PC-3 (cell line): ENCODE data around the gene RPL36A. TPM values are rescaled to one million over a fixed set of nuclear protein-coding genes. Genes with fewer than 3 reads are reported as not detected.

ENCODE experiments used
- ATAC-seq: fragments of 200-7000 bp; cut with Tn5 transposase; 2 replicates; pipeline ENCODE4 v1.9.1; 2020; ENCODE audit warnings: mild to moderate bottlenecking, moderate library complexity
- BruUV-seq: library from RNA; stranded (reverse); fragments of 400-500 nt; replicated peaks from 2 replicates; lab custom pipeline; 2021; lab: Mats Ljungman, UMichigan
- CTCF ChIA-PET: fragments of 300-600 bp; sonication (Branson Sonifier 250); formaldehyde crosslinking; loops from one replicate; lab custom pipeline; 2022; ENCODE audit warnings: antibody characterized with exemption; lab: Charles Lee
- POLR2A ChIA-PET: fragments of 300-600 bp; sonication (Branson Sonifier 250); formaldehyde crosslinking; loops from one replicate; lab custom pipeline; 2022; ENCODE audit warnings: antibody characterized with exemption; ENCODE audit not compliant: unreplicated experiment; lab: Charles Lee
- DNase-seq: peaks from one replicate; pipeline ENCODE4 v3.0.0-alpha.2; 2015
- H2AFZ ChIP-seq: fragments of 300-600 bp; sonication (generic); 2 replicates; pipeline ENCODE4 v1.6.0; 2016; ENCODE audit warnings: antibody characterized with exemption, low read length
- H3F3A ChIP-seq: fragments of 300-600 bp; sonication (generic); one replicate; pipeline ENCODE4 v1.6.0; 2017; ENCODE audit warnings: antibody characterized with exemption, low read length, control low read depth, mild to moderate bottlenecking; ENCODE audit not compliant: unreplicated experiment
- H3K27ac ChIP-seq: fragments of 300-600 bp; sonication (generic); 2 replicates; pipeline ENCODE4 v1.5.1; 2016; ENCODE audit warnings: mild to moderate bottlenecking, low read length
- H3K27me3 ChIP-seq: fragments of 300-600 bp; sonication (generic); 2 replicates; pipeline ENCODE4 v1.6.1; 2016; ENCODE audit warnings: low read length, mixed read lengths
- H3K36me3 ChIP-seq: fragments of 300-600 bp; sonication (generic); 2 replicates; pipeline ENCODE4 v1.6.1; 2016; ENCODE audit warnings: low read depth, mixed run types, low read length, mixed read lengths
- H3K4me1 ChIP-seq: fragments of 300-600 bp; sonication (generic); 2 replicates; pipeline ENCODE4 v1.5.1; 2016; ENCODE audit warnings: low read length; ENCODE audit not compliant: insufficient read depth
- H3K4me2 ChIP-seq: fragments of 300-600 bp; sonication (generic); 2 replicates; pipeline ENCODE4 v1.6.0; 2016; ENCODE audit warnings: low read length
- H3K4me3 ChIP-seq: fragments of 300-600 bp; sonication (generic); 2 replicates; pipeline ENCODE4 v1.5.1; 2016; ENCODE audit warnings: mild to moderate bottlenecking, low read length, mixed read lengths
- H3K79me2 ChIP-seq: fragments of 300-600 bp; sonication (generic); 2 replicates; pipeline ENCODE4 v1.6.1; 2017; ENCODE audit warnings: low read length, mixed read lengths
- H3K9ac ChIP-seq: fragments of 300-600 bp; sonication (generic); 2 replicates; pipeline ENCODE4 v1.6.0; 2016; ENCODE audit warnings: mild to moderate bottlenecking, low read length
- H3K9me2 ChIP-seq: fragments of 300-600 bp; sonication (generic); replicated peaks from 2 replicates; pipeline ENCODE4 v1.6.1; 2016; ENCODE audit warnings: mixed run types, low read length, mixed read lengths
- H3K9me3 ChIP-seq: fragments of 300-600 bp; sonication (generic); 2 replicates; pipeline ENCODE4 v1.6.1; 2016; ENCODE audit warnings: low read length, mixed read lengths
- H4K20me1 ChIP-seq: fragments of 300-600 bp; sonication (generic); 2 replicates; pipeline ENCODE4 v1.6.1; 2016; ENCODE audit warnings: low read length, mixed read lengths
- EZH2 ChIP-seq: fragments of 300-600 bp; sonication (generic); IDR thresholded peaks from one replicate; pipeline ENCODE4 v1.6.1; 2017; ENCODE audit warnings: antibody characterized with exemption, mild to moderate bottlenecking, low read length; ENCODE audit not compliant: unreplicated experiment
- EZH2phosphoT487 ChIP-seq: fragments of 300-600 bp; sonication (generic); IDR thresholded peaks from 2 replicates; pipeline ENCODE4 v1.6.1; 2018; ENCODE audit warnings: mild to moderate bottlenecking, antibody characterized with exemption, low read length, borderline replicate concordance
- intact Hi-C: fragments of 100-400 bp; cut with micrococcal nuclease; formaldehyde crosslinking; loops from 2 replicates; pipeline ENCODE4 v1.9.0; 2023
- total RNA-seq: library from RNA; depleted of rRNA; stranded (reverse); fragments of >200 nt; gene quantifications from 2 replicates; pipeline ENCODE4 v1.2.3, GENCODE V29; 2014
- TF ChIP-seq, protein P1 (sequence below): fragments of 300-600 bp; sonication (generic); conservative IDR thresholded peaks from 2 replicates; pipeline ENCODE4 v1.5.1; 2017; ENCODE audit warnings: antibody characterized with exemption, low read depth, mild to moderate bottlenecking, low read length

RPL36A gene
- total RNA-seq, 1 experiment from 2014 or later: 914 TPM

DNA sequence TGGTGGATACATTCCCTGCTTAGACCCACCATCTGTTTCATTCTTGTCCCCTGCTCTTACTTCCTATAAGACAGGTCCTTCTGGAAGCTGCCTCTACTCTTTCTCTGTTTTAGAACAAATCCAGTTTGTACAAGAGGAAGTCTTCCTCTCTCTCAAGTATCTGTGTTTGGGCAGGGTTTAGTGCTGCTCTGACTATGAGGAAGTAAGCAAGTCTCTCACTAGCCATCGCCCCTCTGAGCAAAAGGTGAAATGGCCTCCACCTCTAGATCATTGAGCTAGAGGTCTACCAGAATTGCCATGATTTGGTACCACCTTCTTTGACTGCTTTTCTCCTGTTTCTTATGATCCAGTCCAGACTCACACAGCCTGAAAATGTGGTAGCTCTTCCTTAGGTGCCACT is 13.3 kb upstream of the RPL36A start:
- POLR2A ChIA-PET: no interaction called here
- CTCF ChIA-PET: no interaction called here
- DNase-seq: no peak

DNA sequence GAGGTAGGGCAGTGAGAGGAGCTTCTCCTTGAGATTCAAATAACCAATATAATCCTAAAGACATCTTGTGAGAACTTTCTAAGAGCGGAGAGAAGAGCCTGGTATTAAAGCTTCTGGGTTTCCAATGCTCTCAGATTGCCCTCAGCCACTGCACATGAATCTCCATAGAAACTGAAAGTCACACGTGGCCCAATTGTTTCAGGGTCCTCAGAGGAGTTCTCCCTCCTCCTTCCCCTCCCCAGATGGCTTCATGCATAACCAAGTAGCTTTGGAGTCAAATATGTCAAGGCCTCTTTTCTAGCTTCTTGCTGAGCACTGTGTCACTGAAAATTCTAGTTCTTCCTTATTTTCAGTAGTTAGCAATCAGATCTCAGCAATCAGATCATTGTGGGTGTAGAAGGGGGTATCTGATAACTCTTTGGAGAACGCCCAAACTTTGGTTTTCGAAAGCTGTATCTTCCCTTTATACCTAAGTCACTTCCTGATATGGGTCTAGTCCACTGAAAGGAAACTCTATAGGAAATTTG is 7.1 kb upstream of the RPL36A start:
- H3K4me3 ChIP-seq: no peak overlapping the region
- H3K36me3 ChIP-seq: no peaks in the 10 kb centered on the region
- H3K9me3 ChIP-seq: no peaks in the 10 kb centered on the region
- H3K27ac ChIP-seq: no peak overlapping the region
- ChIA-PET POLR2A (no interaction called here), CTCF (no interaction called here)
- no peaks in the 10 kb centered on the region for H4K20me1 ChIP-seq
- H3K4me2 ChIP-seq: no peak overlapping the region
- H3K9ac ChIP-seq: no peak overlapping the region
- no peak overlapping the region for H2AFZ ChIP-seq
- H3K9me2 ChIP-seq: no peaks in the 10 kb centered on the region
- DNase-seq: no peak
- BruUV-seq: no TSS peak
- no peak for ATAC-seq
- no peak for TF ChIP-seq EZH2phosphoT487
- TF ChIP-seq, protein P1, sequence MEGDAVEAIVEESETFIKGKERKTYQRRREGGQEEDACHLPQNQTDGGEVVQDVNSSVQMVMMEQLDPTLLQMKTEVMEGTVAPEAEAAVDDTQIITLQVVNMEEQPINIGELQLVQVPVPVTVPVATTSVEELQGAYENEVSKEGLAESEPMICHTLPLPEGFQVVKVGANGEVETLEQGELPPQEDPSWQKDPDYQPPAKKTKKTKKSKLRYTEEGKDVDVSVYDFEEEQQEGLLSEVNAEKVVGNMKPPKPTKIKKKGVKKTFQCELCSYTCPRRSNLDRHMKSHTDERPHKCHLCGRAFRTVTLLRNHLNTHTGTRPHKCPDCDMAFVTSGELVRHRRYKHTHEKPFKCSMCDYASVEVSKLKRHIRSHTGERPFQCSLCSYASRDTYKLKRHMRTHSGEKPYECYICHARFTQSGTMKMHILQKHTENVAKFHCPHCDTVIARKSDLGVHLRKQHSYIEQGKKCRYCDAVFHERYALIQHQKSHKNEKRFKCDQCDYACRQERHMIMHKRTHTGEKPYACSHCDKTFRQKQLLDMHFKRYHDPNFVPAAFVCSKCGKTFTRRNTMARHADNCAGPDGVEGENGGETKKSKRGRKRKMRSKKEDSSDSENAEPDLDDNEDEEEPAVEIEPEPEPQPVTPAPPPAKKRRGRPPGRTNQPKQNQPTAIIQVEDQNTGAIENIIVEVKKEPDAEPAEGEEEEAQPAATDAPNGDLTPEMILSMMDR: no peak
- TF ChIP-seq EZH2: no peak
- no peaks in the 10 kb centered on the region for H3K79me2 ChIP-seq
- H3K27me3 ChIP-seq: no peaks in the 10 kb centered on the region
- intact Hi-C loops: no loop called here
- no peaks in the 10 kb centered on the region for H3K4me1 ChIP-seq
- H3F3A ChIP-seq: no peaks in the 10 kb centered on the region

More for the DNA sequence above, 13.3 kb upstream of the RPL36A start:
- Histone ChIP-seq H3K36me3 (no peaks in the 10 kb centered on the region), H3K9ac (no peak overlapping the region), H3K27me3 (no peaks in the 10 kb centered on the region), H3K27ac (no peak overlapping the region), H4K20me1 (no peaks in the 10 kb centered on the region), H3F3A (no peaks in the 10 kb centered on the region), H3K4me1 (no peaks in the 10 kb centered on the region), H3K79me2 (no peaks in the 10 kb centered on the region), H3K9me2 (no peaks in the 10 kb centered on the region), H2AFZ (no peak overlapping the region), H3K4me2 (no peak overlapping the region), H3K4me3 (no peak overlapping the region), H3K9me3 (no peaks in the 10 kb centered on the region)
- TF ChIP-seq EZH2phosphoT487 (no peak), EZH2 (no peak)
- TF ChIP-seq, protein P1: no peak
- no TSS peak for BruUV-seq
- intact Hi-C loops: no loop called here
- no peak for ATAC-seq

- 0 out of 2 replicates have a peak, but pooled peaks cover 1% of the 10 kb centered on the region for H3K4me1 ChIP-seq
- H3F3A ChIP-seq: no peaks in the 10 kb centered on the region
- BruUV-seq: no TSS peak
- no peak overlapping the region for H3K27ac ChIP-seq
- ChIA-PET POLR2A (no interaction called here), CTCF (no interaction called here)
- H3K9me3 ChIP-seq: no peaks in the 10 kb centered on the region
- no peaks in the 10 kb centered on the region for H4K20me1 ChIP-seq
- no peak overlapping the region for H3K9ac ChIP-seq
- ATAC-seq: no peak
- no peak overlapping the region for H3K4me3 ChIP-seq
- H3K4me2 ChIP-seq: no peak overlapping the region
- no peak overlapping the region for H2AFZ ChIP-seq
- TF ChIP-seq, protein P1: no peak
- TF ChIP-seq EZH2phosphoT487 (no peak), EZH2 (no peak)
- no peaks in the 10 kb centered on the region for H3K27me3 ChIP-seq
- no peaks in the 10 kb centered on the region for H3K36me3 ChIP-seq
- H3K9me2 ChIP-seq: no peaks in the 10 kb centered on the region
- H3K79me2 ChIP-seq: no peaks in the 10 kb centered on the region
- DNase-seq: no peak
- intact Hi-C loops: no loop called here
These were observed 5.7 kb upstream of the RPL36A start for GRCh38 chrX:101385026-101385684.
